Measurements from ENCODE around the gene PRR5. TPM values are rescaled to one million over a fixed set of nuclear protein-coding genes. Genes with fewer than 3 reads are reported as not detected.

The PRR5 gene
- total and polyA plus RNA-seq, 2 donors (not counting 1 experiment from before 2014, with no cell fraction given) = 18.4 to 36.1 TPM

DNA sequence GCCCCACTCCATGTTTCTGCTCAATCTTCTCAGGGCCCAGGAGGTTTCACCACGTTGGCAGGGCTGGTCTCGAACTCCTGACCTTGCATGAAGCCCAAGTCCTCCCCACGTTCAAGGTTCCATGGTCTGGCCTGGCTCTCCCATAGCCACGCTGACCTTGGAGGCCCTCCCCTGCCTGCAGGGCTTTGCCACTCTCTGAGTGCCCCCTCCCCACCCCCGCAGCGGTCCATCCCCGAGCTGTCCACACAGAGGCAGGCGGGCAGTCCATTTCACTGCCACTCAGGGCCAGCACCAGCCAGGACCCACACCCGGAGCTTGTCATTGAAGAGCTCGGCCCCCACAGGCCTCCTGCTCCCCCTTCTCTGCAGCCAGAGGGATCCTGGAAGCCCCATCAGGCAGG, 81.1 kb downstream of the PRR5 start:
- Histone ChIP-seq H3K9me3 (ENCODE audit: control extremely low read depth in 1 of 3, control insufficient read depth in 2 of 3, insufficient read depth in 1 of 3, low read length in 2 of 3) (peaks cover 0 to 6% (median 0%) of the 10 kb centered on the region in 3 donors), H2AFZ (ENCODE audit: insufficient read depth, low read depth, low read length, poor library complexity, severe bottlenecking) (no peak overlapping the region), H3K27me3 (replicated peaks in 1 of 4; ENCODE audit: control extremely low read depth in 1 of 4, control insufficient read depth in 3 of 4, insufficient read depth in 4 of 4, low read length in 3 of 4) (no peaks in the 10 kb centered on the region), H3K27ac (ENCODE audit: low read length in 2 of 2) (no peak overlapping the region), H3K36me3 (replicated peaks in 1 of 2; ENCODE audit: control extremely low read depth in 1 of 2, control insufficient read depth in 1 of 2, extremely low read depth in 1 of 2, insufficient read depth in 2 of 2, low read length in 1 of 2) (no peaks in the 10 kb centered on the region), H4K20me1 (ENCODE audit: control insufficient read depth, insufficient read depth, low read length, poor library complexity, severe bottlenecking) (no peaks in the 10 kb centered on the region), H3K79me2 (ENCODE audit: control insufficient read depth, insufficient read depth, low read length) (no peaks in the 10 kb centered on the region), H3K4me1 (ENCODE audit: control insufficient read depth in 2 of 2, insufficient read depth in 2 of 2, low read length in 2 of 2) (no peaks in the 10 kb centered on the region), H3K4me3 (ENCODE audit: control extremely low read depth in 1 of 5, extremely low read depth in 1 of 5, insufficient read depth in 1 of 5, low read depth in 2 of 5, low read length in 4 of 5) (no peak overlapping the region), H3K4me2 (replicated peaks; ENCODE audit: low read depth, low read length, poor library complexity, severe bottlenecking) (no peak overlapping the region), H3K9ac (ENCODE audit: low read length) (no peak overlapping the region)
- no peak for ATAC-seq (ENCODE audit: low read depth)
- peaks cover 15% of the 10 kb centered on the region for H3K27me3 Mint-ChIP-seq
- 74% methylated on average over 10 of the region's 10 CpGs for WGBS (ENCODE audit: insufficient coverage)
- no peaks in the 10 kb centered on the region for H3K4me1 Mint-ChIP-seq
- H3K27ac Mint-ChIP-seq = no peak overlapping the region
- TF ChIP-seq, protein P1, sequence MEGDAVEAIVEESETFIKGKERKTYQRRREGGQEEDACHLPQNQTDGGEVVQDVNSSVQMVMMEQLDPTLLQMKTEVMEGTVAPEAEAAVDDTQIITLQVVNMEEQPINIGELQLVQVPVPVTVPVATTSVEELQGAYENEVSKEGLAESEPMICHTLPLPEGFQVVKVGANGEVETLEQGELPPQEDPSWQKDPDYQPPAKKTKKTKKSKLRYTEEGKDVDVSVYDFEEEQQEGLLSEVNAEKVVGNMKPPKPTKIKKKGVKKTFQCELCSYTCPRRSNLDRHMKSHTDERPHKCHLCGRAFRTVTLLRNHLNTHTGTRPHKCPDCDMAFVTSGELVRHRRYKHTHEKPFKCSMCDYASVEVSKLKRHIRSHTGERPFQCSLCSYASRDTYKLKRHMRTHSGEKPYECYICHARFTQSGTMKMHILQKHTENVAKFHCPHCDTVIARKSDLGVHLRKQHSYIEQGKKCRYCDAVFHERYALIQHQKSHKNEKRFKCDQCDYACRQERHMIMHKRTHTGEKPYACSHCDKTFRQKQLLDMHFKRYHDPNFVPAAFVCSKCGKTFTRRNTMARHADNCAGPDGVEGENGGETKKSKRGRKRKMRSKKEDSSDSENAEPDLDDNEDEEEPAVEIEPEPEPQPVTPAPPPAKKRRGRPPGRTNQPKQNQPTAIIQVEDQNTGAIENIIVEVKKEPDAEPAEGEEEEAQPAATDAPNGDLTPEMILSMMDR (IDR thresholded peaks at IDR 0.05) = no peak
- TF ChIP-seq EZH2 (IDR thresholded peaks at IDR 0.05; ENCODE audit: borderline replicate concordance, insufficient read depth, low read depth, low read length, poor library complexity, severe bottlenecking) = no peak
- CTCF ChIA-PET = no interaction called here
- no peak for DNase-seq
- intact Hi-C loops (cut with micrococcal nuclease) = no loop called here
- H3K9me3 Mint-ChIP-seq (ENCODE audit: insufficient read depth) = no peaks in the 10 kb centered on the region
- no peak overlapping the region for H3K4me3 Mint-ChIP-seq
- POLR2A ChIA-PET = no interaction called here

DNA sequence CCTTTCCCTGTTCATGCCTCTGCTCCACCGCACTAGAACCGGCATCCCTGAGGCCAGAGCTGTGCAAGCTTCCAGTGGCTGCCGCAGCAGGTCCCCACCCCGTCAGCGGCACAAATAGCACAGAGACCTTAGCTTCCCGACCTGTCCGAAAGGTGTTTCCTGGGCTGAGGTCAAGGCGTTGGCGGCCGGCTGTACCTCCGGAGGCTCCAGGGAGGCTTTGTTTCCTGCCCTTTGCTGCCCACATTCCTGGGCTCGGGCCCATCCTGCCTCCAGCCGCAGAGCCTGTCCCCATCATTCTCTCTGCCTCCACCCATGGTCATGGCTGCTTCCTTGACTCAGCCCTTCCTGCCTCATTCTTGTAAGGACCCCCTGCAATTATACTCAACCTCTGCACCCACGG, 81.6 kb downstream of the PRR5 start:
- Mint-ChIP-seq H3K27me3 (peaks cover 15% of the 10 kb centered on the region), H3K4me1 (no peaks in the 10 kb centered on the region), H3K4me3 (no peak overlapping the region), H3K9me3 (ENCODE audit: insufficient read depth) (no peaks in the 10 kb centered on the region), H3K27ac (no peak overlapping the region)
- ATAC-seq (ENCODE audit: low read depth) (no peak), DNase-seq (no peak)
- intact Hi-C loops (cut with micrococcal nuclease) = no loop called here
- Histone ChIP-seq H3K27ac (ENCODE audit: low read length in 2 of 2) (no peak overlapping the region), H3K4me3 (ENCODE audit: control extremely low read depth in 1 of 5, extremely low read depth in 1 of 5, insufficient read depth in 1 of 5, low read depth in 2 of 5, low read length in 4 of 5) (no peak overlapping the region), H3K9ac (ENCODE audit: low read length) (no peak overlapping the region), H4K20me1 (ENCODE audit: control insufficient read depth, insufficient read depth, low read length, poor library complexity, severe bottlenecking) (no peaks in the 10 kb centered on the region), H3K36me3 (replicated peaks in 1 of 2; ENCODE audit: control extremely low read depth in 1 of 2, control insufficient read depth in 1 of 2, extremely low read depth in 1 of 2, insufficient read depth in 2 of 2, low read length in 1 of 2) (no peaks in the 10 kb centered on the region), H3K9me3 (ENCODE audit: control extremely low read depth in 1 of 3, control insufficient read depth in 2 of 3, insufficient read depth in 1 of 3, low read length in 2 of 3) (peaks cover 0 to 6% (median 0%) of the 10 kb centered on the region in 3 donors), H3K79me2 (ENCODE audit: control insufficient read depth, insufficient read depth, low read length) (no peaks in the 10 kb centered on the region), H3K4me2 (replicated peaks; ENCODE audit: low read depth, low read length, poor library complexity, severe bottlenecking) (no peak overlapping the region), H3K4me1 (ENCODE audit: control insufficient read depth in 2 of 2, insufficient read depth in 2 of 2, low read length in 2 of 2) (no peaks in the 10 kb centered on the region), H3K27me3 (replicated peaks in 1 of 4; ENCODE audit: control extremely low read depth in 1 of 4, control insufficient read depth in 3 of 4, insufficient read depth in 4 of 4, low read length in 3 of 4) (no peaks in the 10 kb centered on the region), H2AFZ (ENCODE audit: insufficient read depth, low read depth, low read length, poor library complexity, severe bottlenecking) (no peak overlapping the region)
- 46% methylated on average over 14 of the region's 14 CpGs for WGBS (ENCODE audit: insufficient coverage)
- ChIA-PET CTCF (no interaction called here), POLR2A (no interaction called here)
- TF ChIP-seq, protein P1 (IDR thresholded peaks at IDR 0.05) = no peak
- TF ChIP-seq EZH2 (IDR thresholded peaks at IDR 0.05; ENCODE audit: borderline replicate concordance, insufficient read depth, low read depth, low read length, poor library complexity, severe bottlenecking) = no peak

Measured in B cell (primary cell).